OCI-LY7 (cell line): ENCODE results near the gene HMX2. TPM values are rescaled to one million over a fixed set of nuclear protein-coding genes. Genes with fewer than 3 reads are reported as not detected.

ENCODE experiments used
- BruUV-seq: library from RNA; stranded (reverse); fragments of 400-500 nt; replicated peaks from 2 replicates; lab custom pipeline; 2021; lab: Mats Ljungman, UMichigan
- CTCF ChIA-PET: fragments of 300-600 bp; sonication (Branson Sonifier 250); formaldehyde crosslinking; loops from one replicate; lab custom pipeline; 2022; ENCODE audit warnings: antibody characterized with exemption; ENCODE audit not compliant: unreplicated experiment; lab: Charles Lee
- POLR2A ChIA-PET: fragments of 300-600 bp; sonication (Branson Sonifier 250); formaldehyde crosslinking; loops from one replicate; lab custom pipeline; 2022; ENCODE audit warnings: antibody characterized with exemption; lab: Charles Lee
- DNase-seq: peaks from one replicate; pipeline ENCODE4 v3.0.0-alpha.2; 2015; ENCODE audit warnings: low spot score
- H2AFZ ChIP-seq: fragments of 200-600 bp; sonication (generic), shearing (Covaris generic); 2 replicates; pipeline ENCODE4 v1.6.1; 2014; ENCODE audit warnings: mild to moderate bottlenecking, antibody characterized with exemption, low read length, moderate library complexity
- H3K27ac ChIP-seq: fragments of 200-600 bp; sonication (generic); 2 replicates; pipeline ENCODE4 v1.5.1; 2014; ENCODE audit warnings: mixed run types, low read depth, mild to moderate bottlenecking, moderate library complexity, low read length, inconsistent platforms; ENCODE audit not compliant: poor library complexity, severe bottlenecking
- H3K36me3 ChIP-seq: fragments of 200-600 bp; sonication (generic); 2 replicates; pipeline ENCODE4 v1.6.1; 2014; ENCODE audit warnings: mild to moderate bottlenecking, antibody characterized with exemption, low read length, moderate library complexity, mixed read lengths; ENCODE audit not compliant: insufficient read depth
- H3K4me1 ChIP-seq: fragments of 200-600 bp; sonication (generic); 2 replicates; pipeline ENCODE4 v1.5.1; 2014; ENCODE audit warnings: mild to moderate bottlenecking, low read length; ENCODE audit not compliant: insufficient read depth, poor library complexity, severe bottlenecking
- H3K4me2 ChIP-seq: fragments of 200-600 bp; sonication (generic); 2 replicates; pipeline ENCODE4 v1.6.1; 2014; ENCODE audit warnings: mild to moderate bottlenecking, low read length
- H3K4me3 ChIP-seq: fragments of 200-600 bp; sonication (generic); 2 replicates; pipeline ENCODE4 v1.5.1; 2014; ENCODE audit warnings: mild to moderate bottlenecking, low read depth, low read length; ENCODE audit not compliant: poor library complexity, severe bottlenecking
- H3K79me2 ChIP-seq: fragments of 200-600 bp; sonication (generic); 2 replicates; pipeline ENCODE4 v1.6.1; 2016; ENCODE audit warnings: low read depth, mild to moderate bottlenecking, low read length, moderate library complexity, mixed read lengths; ENCODE audit not compliant: insufficient read depth
- H3K9me2 ChIP-seq: fragments of 200-600 bp; sonication (generic); 2 replicates; pipeline ENCODE4 v1.6.1; 2016; ENCODE audit warnings: mild to moderate bottlenecking, low read length, mixed read lengths; ENCODE audit not compliant: insufficient read depth
- H3K9me3 ChIP-seq: fragments of 200-600 bp; sonication (generic); 2 replicates; pipeline ENCODE4 v1.6.1; 2014; ENCODE audit warnings: mild to moderate bottlenecking, mixed run types, low read length, mixed read lengths
- H4K20me1 ChIP-seq: fragments of 200-600 bp; sonication (generic); 2 replicates; pipeline ENCODE4 v1.6.1; 2014; ENCODE audit warnings: mild to moderate bottlenecking, antibody characterized with exemption, low read length, moderate library complexity, mixed read lengths; ENCODE audit not compliant: insufficient read depth
- EZH2phosphoT487 ChIP-seq: fragments of 200-600 bp; sonication (generic); IDR thresholded peaks from 2 replicates; pipeline ENCODE4 v1.6.1; 2018; ENCODE audit warnings: low read depth, borderline replicate concordance, mild to moderate bottlenecking, mixed run types, antibody characterized with exemption, low read length, moderate library complexity, mixed read lengths
- intact Hi-C: fragments of 100-400 bp; cut with micrococcal nuclease; formaldehyde crosslinking; loops from one replicate; pipeline ENCODE4 v1.10.0; 2022; ENCODE audit not compliant: unreplicated experiment
- total RNA-seq, 2 experiments: library from RNA; depleted of rRNA in 1 of 2; stranded (reverse); fragments of >200 nt in 1 of 2; shearing (Covaris generic) in 1 of 2; gene quantifications; 2 replicates each; pipeline ENCODE4 v1.2.3, GENCODE V29; 2014 to 2022
- TF ChIP-seq, protein P1 (sequence below): fragments of 200-600 bp; sonication (generic); conservative IDR thresholded peaks from 2 replicates; pipeline ENCODE4 v1.5.1; 2014; ENCODE audit warnings: mild to moderate bottlenecking, antibody characterized with exemption, low read length, moderate library complexity, mixed read lengths

Gene HMX2
- total RNA-seq, 2 experiments from 2014 or later: 1.2 to 2.4 TPM

DNA sequence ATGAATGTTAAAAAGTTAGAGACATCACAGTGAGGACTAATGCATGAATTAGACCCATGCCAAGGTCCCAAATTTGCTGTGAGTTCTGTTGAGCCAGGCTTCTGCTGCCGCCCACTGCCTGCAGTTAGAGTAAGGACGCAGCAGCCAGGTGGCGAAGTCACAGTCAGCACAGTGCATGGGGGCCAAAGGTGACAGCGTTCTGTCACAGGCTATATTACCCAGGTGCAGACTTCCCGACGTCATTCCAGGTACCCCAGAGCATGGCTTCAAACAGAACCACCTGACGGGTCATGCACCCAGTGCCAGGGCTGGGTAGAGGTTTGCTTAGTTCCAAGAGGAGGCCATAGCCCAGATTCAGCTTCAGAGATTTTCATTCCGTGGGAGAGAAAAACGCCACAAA, 46.1 kb upstream of the HMX2 start:
- TF ChIP-seq EZH2phosphoT487: no peak

GRCh38 chr10:123102673-123103072, 45.3 kb upstream of the HMX2 start:
- DNase-seq: no peak
- H3K36me3 ChIP-seq: no peaks in the 10 kb centered on the region
- no peak overlapping the region for H2AFZ ChIP-seq
- H3K4me1 ChIP-seq: no peaks in the 10 kb centered on the region
- no TSS peak for BruUV-seq
- no peaks in the 10 kb centered on the region for H3K79me2 ChIP-seq
- ChIA-PET POLR2A (interaction anchor here (0.7 kb wide), 1 partner anchor 275 kb away, joined by 3 read pairs; no protein-coding TSS in a partner anchor), CTCF (no interaction called here)
- no peak overlapping the region for H3K27ac ChIP-seq
- no peaks in the 10 kb centered on the region for H3K9me3 ChIP-seq
- no peaks in the 10 kb centered on the region for H3K9me2 ChIP-seq
- no peaks in the 10 kb centered on the region for H4K20me1 ChIP-seq
- H3K4me2 ChIP-seq: no peak overlapping the region
- TF ChIP-seq, protein P1, sequence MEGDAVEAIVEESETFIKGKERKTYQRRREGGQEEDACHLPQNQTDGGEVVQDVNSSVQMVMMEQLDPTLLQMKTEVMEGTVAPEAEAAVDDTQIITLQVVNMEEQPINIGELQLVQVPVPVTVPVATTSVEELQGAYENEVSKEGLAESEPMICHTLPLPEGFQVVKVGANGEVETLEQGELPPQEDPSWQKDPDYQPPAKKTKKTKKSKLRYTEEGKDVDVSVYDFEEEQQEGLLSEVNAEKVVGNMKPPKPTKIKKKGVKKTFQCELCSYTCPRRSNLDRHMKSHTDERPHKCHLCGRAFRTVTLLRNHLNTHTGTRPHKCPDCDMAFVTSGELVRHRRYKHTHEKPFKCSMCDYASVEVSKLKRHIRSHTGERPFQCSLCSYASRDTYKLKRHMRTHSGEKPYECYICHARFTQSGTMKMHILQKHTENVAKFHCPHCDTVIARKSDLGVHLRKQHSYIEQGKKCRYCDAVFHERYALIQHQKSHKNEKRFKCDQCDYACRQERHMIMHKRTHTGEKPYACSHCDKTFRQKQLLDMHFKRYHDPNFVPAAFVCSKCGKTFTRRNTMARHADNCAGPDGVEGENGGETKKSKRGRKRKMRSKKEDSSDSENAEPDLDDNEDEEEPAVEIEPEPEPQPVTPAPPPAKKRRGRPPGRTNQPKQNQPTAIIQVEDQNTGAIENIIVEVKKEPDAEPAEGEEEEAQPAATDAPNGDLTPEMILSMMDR: no peak
- TF ChIP-seq EZH2phosphoT487: no peak
- H3K4me3 ChIP-seq: no peak overlapping the region
- intact Hi-C loops: no loop called here

More for the DNA sequence above, 46.1 kb upstream of the HMX2 start:
- intact Hi-C loops: no loop called here
- no peaks in the 10 kb centered on the region for H4K20me1 ChIP-seq
- ChIA-PET POLR2A (interaction anchor here (0.5 kb wide), 1 partner anchor 877 kb away, joined by 3 read pairs; no protein-coding TSS in a partner anchor), CTCF (no interaction called here)
- no peak for DNase-seq
- H3K9me3 ChIP-seq: no peaks in the 10 kb centered on the region
- no peak overlapping the region for H2AFZ ChIP-seq
- no TSS peak for BruUV-seq
- H3K4me2 ChIP-seq: no peak overlapping the region
- no peak overlapping the region for H3K4me3 ChIP-seq
- no peaks in the 10 kb centered on the region for H3K79me2 ChIP-seq
- H3K27ac ChIP-seq: no peak overlapping the region
- no peaks in the 10 kb centered on the region for H3K36me3 ChIP-seq
- H3K9me2 ChIP-seq: no peaks in the 10 kb centered on the region
- H3K4me1 ChIP-seq: no peaks in the 10 kb centered on the region

- Histone ChIP-seq H4K20me1 (no peaks in the 10 kb centered on the region), H3K27ac (no peak overlapping the region), H3K4me3 (no peak overlapping the region), H3K36me3 (no peaks in the 10 kb centered on the region), H3K4me2 (no peak overlapping the region), H3K9me2 (no peaks in the 10 kb centered on the region), H2AFZ (no peak overlapping the region), H3K79me2 (no peaks in the 10 kb centered on the region), H3K9me3 (no peaks in the 10 kb centered on the region), H3K4me1 (no peaks in the 10 kb centered on the region)
- CTCF ChIA-PET: no interaction called here
- no peak for TF ChIP-seq EZH2phosphoT487
- TF ChIP-seq, protein P1: no peak
- no peak for DNase-seq
- intact Hi-C loops: no loop called here
- no TSS peak for BruUV-seq
- POLR2A ChIA-PET: interaction anchor here (0.6 to 0.7 kb wide), 2 partner anchors 30 to 56 kb away, joined by 3 to 4 read pairs; no protein-coding TSS in a partner anchor
These were observed 44.0 kb upstream of the HMX2 start for GRCh38 chr10:123103944-123104343.
